Measurements from ENCODE around the gene ARHGEF28. TPM values are rescaled to one million over a fixed set of nuclear protein-coding genes. Genes with fewer than 3 reads are reported as not detected.

Gene ARHGEF28
- total and polyA plus RNA-seq, 2 of the 13 experiments (the other 11 are each of a cell fraction or from before 2014, with no cell fraction given) = 17.4 to 34.1 TPM

DNA sequence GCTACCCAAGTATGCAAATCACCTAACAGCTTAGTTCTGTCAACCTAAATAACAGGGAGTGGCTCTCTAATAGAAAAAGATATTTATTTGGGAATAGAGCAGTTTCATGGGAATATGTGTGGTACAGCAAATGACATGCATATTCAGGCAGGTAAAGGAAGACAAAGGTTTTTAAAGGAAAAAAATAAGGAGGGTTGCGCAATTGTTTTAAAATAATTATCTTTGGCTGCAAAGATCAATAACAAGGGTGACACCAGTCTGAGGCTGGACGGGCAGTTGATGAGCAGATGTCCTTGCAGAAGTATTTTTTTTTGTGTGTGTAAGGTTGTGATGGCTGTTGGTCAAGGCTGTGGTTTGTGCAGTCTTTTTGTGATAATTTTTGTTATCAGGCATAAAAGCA lies 332.0 kb downstream of the ARHGEF28 start (continued):
- TF ChIP-seq ZFP37 (CRISPR knock-in tag; IDR thresholded peaks at IDR 0.05; ENCODE audit: borderline replicate concordance) (no peak), ZNF790 (CRISPR knock-in tag; IDR thresholded peaks at IDR 0.05; ENCODE audit: borderline replicate concordance) (no peak), CBX2 (IDR thresholded peaks at IDR 0.05; ENCODE audit: low read depth, low read length) (no peak), CBX2 (CRISPR knock-in tag; IDR thresholded peaks at IDR 0.05; ENCODE audit: low read depth) (no peak), SRY (CRISPR knock-in tag; IDR thresholded peaks at IDR 0.05) (no peak)

DNA sequence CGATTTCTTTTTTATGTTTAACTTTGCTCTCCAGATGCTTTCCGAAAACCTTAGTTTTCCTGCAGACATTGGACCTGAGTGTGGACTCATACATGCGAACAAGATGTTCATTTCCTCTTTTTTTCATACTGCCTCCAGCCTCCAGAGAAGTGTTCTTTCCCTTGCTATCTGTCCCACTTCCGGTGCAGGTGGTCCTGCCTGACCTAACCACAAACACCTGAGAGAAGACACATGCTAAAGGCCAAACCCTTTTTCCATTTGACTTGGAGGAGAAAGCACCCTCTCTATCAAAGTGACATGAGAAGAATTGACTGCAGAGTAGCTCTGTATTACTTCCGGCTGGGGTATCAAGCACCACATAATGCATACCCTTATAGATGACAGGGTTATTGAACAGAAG lies 334.0 kb downstream of the ARHGEF28 start:
- Histone ChIP-seq H3K36me3 (replicated peaks in 1 of 2; ENCODE audit: control insufficient read depth in 1 of 2, insufficient read depth in 2 of 2, low read length in 2 of 2) (no peaks in the 10 kb centered on the region), H2AFZ (ENCODE audit: low read length) (no peak overlapping the region), H3K27me3 (ENCODE audit: control insufficient read depth in 1 of 2, insufficient read depth in 2 of 2, low read length in 2 of 2) (no peaks in the 10 kb centered on the region; a peak in 1 of 5 replicates), H3K27ac (ENCODE audit: extremely low read length, insufficient read depth, low read length) (no peak overlapping the region), H3K79me2 (ENCODE audit: insufficient read depth, low read length) (no peaks in the 10 kb centered on the region), H3K9ac (ENCODE audit: insufficient read depth, low read depth, low read length) (no peak overlapping the region), H3K4me1 (ENCODE audit: insufficient read depth, low read length) (no peaks in the 10 kb centered on the region), H4K20me1 (ENCODE audit: insufficient read depth, low read length) (no peaks in the 10 kb centered on the region), H3K4me3 (replicated peaks in 1 of 3; ENCODE audit: insufficient read depth in 1 of 3, low read depth in 2 of 3, low read length in 3 of 3) (no peak overlapping the region), H3K4me2 (ENCODE audit: low read depth, low read length) (no peak overlapping the region), H3K9me3 (ENCODE audit: low read length) (no peaks in the 10 kb centered on the region)
- POLR2A ChIA-PET = no interaction called here
- TF ChIP-seq ZNF34 (CRISPR knock-in tag; IDR thresholded peaks at IDR 0.05; ENCODE audit: borderline replicate concordance) = no peak
- 8% methylated on average over 5 of the region's 5 CpGs for WGBS (ENCODE audit: low lambda C conversion rate)
- FAIRE-seq = no peak
- no peak for DNase-seq (ENCODE audit: low spot score)
- intact Hi-C loops (cut with micrococcal nuclease; ENCODE audit: unreplicated experiment) (no loop called here), in situ Hi-C loops (cut with HindIII; ENCODE audit: extremely low pct_ligation_motif_present, low pct_unique_long_range_greater_than_20kb) (no loop called here)
- no TSS peak for BruUV-seq (replicated peaks)
- CTCF ChIA-PET (ENCODE audit: low intra/inter-chr PET ratio, low total read pairs) = no interaction called here
- no peak for ATAC-seq

DNA sequence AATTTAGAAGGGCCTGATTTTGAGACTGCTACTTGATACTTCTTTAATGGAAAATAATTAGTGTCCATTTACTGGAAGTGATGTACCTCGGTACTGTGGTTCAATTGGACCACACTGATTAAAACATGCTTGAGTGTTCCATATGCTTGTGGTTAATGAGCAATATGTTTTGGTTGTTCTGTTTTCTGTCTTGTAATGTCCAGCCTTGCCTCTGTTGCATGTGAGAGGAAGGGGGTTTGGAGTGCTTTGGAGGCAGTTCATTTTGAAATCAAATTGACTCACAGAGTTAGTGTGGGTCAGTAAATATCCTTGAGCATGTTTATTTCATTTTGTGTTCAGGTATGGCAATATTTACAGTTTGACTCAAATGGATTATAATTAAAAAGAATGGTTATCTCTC lies 334.4 kb downstream of the ARHGEF28 start:
- ChIA-PET POLR2A (no interaction called here), CTCF (ENCODE audit: low intra/inter-chr PET ratio, low total read pairs) (no interaction called here)
- Histone ChIP-seq H3K36me3 (replicated peaks in 1 of 2; ENCODE audit: control insufficient read depth in 1 of 2, insufficient read depth in 2 of 2, low read length in 2 of 2) (no peaks in the 10 kb centered on the region), H3K9me3 (ENCODE audit: low read length) (no peaks in the 10 kb centered on the region), H3K4me2 (ENCODE audit: low read depth, low read length) (no peak overlapping the region), H3K27ac (ENCODE audit: extremely low read length, insufficient read depth, low read length) (no peak overlapping the region), H3K79me2 (ENCODE audit: insufficient read depth, low read length) (no peaks in the 10 kb centered on the region), H3K4me3 (replicated peaks in 1 of 3; ENCODE audit: insufficient read depth in 1 of 3, low read depth in 2 of 3, low read length in 3 of 3) (no peak overlapping the region), H3K27me3 (ENCODE audit: control insufficient read depth in 1 of 2, insufficient read depth in 2 of 2, low read length in 2 of 2) (no peaks in the 10 kb centered on the region; a peak in 1 of 5 replicates), H3K9ac (ENCODE audit: insufficient read depth, low read depth, low read length) (no peak overlapping the region), H4K20me1 (ENCODE audit: insufficient read depth, low read length) (no peaks in the 10 kb centered on the region), H2AFZ (ENCODE audit: low read length) (no peak overlapping the region), H3K4me1 (ENCODE audit: insufficient read depth, low read length) (no peaks in the 10 kb centered on the region)
- intact Hi-C loops (cut with micrococcal nuclease; ENCODE audit: unreplicated experiment) = no loop called here
- no peak for ATAC-seq
- DNase-seq (ENCODE audit: low spot score) = no peak
- in situ Hi-C loops (cut with HindIII; ENCODE audit: extremely low pct_ligation_motif_present, low pct_unique_long_range_greater_than_20kb) = no loop called here
- FAIRE-seq = no peak
- no TSS peak for BruUV-seq (replicated peaks)
- WGBS (ENCODE audit: low lambda C conversion rate) = 50% methylated on average over 1 of the region's 1 CpG
- no peak for TF ChIP-seq BRCA1 (CRISPR knock-in tag; IDR thresholded peaks at IDR 0.05)
- TF ChIP-seq KAT7 (CRISPR knock-in tag; IDR thresholded peaks at IDR 0.05; ENCODE audit: borderline replicate concordance) = no peak
- TF ChIP-seq, protein P1, sequence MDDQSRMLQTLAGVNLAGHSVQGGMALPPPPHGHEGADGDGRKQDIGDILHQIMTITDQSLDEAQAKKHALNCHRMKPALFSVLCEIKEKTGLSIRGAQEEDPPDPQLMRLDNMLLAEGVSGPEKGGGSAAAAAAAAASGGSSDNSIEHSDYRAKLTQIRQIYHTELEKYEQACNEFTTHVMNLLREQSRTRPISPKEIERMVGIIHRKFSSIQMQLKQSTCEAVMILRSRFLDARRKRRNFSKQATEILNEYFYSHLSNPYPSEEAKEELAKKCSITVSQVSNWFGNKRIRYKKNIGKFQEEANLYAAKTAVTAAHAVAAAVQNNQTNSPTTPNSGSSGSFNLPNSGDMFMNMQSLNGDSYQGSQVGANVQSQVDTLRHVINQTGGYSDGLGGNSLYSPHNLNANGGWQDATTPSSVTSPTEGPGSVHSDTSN (CRISPR knock-in tag; IDR thresholded peaks at IDR 0.05; ENCODE audit: borderline replicate concordance) = no peak
- TF ChIP-seq FOXM1 (CRISPR knock-in tag; IDR thresholded peaks at IDR 0.05) = no peak
- TF ChIP-seq CCAR2 (optimal IDR thresholded peaks at IDR 0.05; ENCODE audit: low read depth, low read length) = no peak
- no peak for TF ChIP-seq ZBTB3 (CRISPR knock-in tag; IDR thresholded peaks at IDR 0.05; ENCODE audit: borderline replicate concordance, low read depth)
- no peak for TF ChIP-seq ZNF484 (CRISPR knock-in tag; IDR thresholded peaks at IDR 0.05; ENCODE audit: borderline replicate concordance, low read depth)
- TF ChIP-seq, protein P2, sequence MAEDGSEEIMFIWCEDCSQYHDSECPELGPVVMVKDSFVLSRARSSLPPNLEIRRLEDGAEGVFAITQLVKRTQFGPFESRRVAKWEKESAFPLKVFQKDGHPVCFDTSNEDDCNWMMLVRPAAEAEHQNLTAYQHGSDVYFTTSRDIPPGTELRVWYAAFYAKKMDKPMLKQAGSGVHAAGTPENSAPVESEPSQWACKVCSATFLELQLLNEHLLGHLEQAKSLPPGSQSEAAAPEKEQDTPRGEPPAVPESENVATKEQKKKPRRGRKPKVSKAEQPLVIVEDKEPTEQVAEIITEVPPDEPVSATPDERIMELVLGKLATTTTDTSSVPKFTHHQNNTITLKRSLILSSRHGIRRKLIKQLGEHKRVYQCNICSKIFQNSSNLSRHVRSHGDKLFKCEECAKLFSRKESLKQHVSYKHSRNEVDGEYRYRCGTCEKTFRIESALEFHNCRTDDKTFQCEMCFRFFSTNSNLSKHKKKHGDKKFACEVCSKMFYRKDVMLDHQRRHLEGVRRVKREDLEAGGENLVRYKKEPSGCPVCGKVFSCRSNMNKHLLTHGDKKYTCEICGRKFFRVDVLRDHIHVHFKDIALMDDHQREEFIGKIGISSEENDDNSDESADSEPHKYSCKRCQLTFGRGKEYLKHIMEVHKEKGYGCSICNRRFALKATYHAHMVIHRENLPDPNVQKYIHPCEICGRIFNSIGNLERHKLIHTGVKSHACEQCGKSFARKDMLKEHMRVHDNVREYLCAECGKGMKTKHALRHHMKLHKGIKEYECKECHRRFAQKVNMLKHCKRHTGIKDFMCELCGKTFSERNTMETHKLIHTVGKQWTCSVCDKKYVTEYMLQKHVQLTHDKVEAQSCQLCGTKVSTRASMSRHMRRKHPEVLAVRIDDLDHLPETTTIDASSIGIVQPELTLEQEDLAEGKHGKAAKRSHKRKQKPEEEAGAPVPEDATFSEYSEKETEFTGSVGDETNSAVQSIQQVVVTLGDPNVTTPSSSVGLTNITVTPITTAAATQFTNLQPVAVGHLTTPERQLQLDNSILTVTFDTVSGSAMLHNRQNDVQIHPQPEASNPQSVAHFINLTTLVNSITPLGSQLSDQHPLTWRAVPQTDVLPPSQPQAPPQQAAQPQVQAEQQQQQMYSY (CRISPR knock-in tag; IDR thresholded peaks at IDR 0.05) = no peak
